ENCODE measurements around the gene GLS2.
"Not testable (repeated sequence)": the region's sequence is repeated elsewhere in the genome, so short reads cannot be mapped to it uniquely, and the experiment has no call there.

DNA sequence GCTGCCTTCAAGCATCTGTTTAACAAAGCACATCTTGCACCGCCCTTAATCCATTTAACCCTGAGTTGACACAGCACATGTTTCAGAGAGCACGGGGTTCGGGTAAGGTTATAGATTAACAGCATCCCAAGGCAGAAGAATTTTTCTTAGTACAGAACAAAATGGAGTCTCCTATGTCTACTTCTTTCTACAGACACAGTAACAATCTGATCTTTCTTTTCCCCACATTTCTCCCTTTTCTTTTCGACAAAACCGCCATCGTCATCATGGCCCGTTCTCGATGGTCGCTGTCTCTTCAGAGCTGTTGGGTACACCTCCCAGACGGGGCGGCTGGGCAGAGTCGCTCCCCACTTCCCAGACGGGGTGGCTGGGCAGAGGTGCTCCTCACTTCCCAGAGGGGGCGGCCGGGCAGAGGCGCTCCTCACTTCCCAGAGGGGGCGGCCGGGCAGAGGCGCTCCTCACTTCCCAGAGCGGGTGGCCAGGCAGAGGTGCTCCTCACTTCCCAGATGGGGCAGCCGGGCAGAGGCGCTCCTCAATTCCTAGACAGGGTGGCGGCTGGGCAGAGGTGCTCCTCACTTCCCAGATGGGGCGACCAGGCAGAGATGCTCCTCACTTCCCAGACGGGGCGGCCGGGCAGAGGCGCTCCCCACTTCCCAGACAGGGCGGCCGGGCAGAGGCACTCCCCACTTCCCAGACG lies 5.6 kb upstream of the GLS2 start:
- not testable (repeated sequence) for TF ChIP-seq POLR2A, POLR2AphosphoS5 (IDR thresholded peaks at IDR 0.05)
- TF ChIP-seq, protein P1, sequence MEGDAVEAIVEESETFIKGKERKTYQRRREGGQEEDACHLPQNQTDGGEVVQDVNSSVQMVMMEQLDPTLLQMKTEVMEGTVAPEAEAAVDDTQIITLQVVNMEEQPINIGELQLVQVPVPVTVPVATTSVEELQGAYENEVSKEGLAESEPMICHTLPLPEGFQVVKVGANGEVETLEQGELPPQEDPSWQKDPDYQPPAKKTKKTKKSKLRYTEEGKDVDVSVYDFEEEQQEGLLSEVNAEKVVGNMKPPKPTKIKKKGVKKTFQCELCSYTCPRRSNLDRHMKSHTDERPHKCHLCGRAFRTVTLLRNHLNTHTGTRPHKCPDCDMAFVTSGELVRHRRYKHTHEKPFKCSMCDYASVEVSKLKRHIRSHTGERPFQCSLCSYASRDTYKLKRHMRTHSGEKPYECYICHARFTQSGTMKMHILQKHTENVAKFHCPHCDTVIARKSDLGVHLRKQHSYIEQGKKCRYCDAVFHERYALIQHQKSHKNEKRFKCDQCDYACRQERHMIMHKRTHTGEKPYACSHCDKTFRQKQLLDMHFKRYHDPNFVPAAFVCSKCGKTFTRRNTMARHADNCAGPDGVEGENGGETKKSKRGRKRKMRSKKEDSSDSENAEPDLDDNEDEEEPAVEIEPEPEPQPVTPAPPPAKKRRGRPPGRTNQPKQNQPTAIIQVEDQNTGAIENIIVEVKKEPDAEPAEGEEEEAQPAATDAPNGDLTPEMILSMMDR (IDR thresholded peaks at IDR 0.05 in 8 of 11, conservative IDR thresholded peaks at IDR 0.05 in 3 of 11), result not testable (repeated sequence)
